HG02885 (cell line): Measurements from ENCODE around the gene GIT2.
"Not testable (repeated sequence)": the region's sequence is repeated elsewhere in the genome, so short reads cannot be mapped to it uniquely, and the experiment has no call there.

ENCODE experiments used
- ATAC-seq: cut with Tn5 transposase; IDR thresholded peaks from one replicate; pipeline ENCODE4 v1.9.1; 2021; ENCODE audit warnings: mild to moderate bottlenecking; ENCODE audit not compliant: unreplicated experiment, poor library complexity

GIT2 gene

DNA sequence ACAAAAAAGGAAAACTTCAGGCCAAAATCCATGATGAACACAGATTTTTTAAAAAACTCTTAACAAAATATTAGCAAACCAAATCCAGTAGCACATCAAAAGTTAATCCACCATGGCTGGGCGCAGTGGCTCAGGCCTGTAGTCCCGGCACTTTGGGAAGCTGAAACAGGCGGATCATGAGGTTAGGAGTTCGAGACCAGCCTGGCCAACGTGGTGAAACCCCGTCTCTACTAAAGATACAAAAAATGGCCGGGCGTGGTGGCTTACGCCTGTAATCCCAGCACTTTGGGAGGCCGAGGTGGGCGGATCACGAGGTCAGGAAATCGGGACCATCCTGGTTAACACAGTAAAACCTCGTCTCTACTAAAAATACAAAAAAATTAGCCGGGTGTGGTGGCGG lies 9.9 kb downstream of the GIT2 start:
- not testable (repeated sequence) for ATAC-seq

DNA sequence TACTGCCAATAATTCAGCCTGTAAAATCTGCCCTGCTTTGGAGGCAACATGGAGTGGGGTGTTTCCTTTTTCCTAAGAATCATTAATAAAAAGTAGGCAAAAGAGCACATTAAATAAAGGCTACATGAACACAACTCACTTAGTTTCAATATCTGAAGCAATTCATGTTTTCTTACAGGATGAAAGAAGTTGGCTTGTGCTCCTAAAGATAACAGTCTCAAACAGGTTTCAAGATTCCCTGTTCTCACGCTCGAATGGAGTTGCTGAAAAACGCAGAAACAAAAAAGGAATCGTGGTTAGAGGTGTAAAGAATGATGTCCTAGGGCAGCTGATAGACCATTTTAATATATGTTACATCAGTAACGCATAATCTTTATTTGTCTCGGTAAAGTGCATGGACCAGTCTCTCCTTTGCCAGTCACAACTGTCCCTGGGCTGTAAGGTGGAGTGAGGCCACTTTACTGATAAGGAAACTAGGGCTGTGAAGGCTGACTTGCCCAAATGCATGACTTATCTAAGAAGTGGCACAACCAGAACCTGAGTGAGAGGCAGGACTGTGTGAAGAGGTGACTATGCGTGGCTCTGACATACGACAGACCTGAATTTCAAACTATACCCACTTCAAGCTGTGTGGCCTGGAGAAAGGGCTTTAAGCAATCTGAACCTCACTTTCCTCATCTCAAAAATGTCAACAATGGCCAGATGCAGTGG lies 12.6 kb downstream of the GIT2 start:
- no peak for ATAC-seq

DNA sequence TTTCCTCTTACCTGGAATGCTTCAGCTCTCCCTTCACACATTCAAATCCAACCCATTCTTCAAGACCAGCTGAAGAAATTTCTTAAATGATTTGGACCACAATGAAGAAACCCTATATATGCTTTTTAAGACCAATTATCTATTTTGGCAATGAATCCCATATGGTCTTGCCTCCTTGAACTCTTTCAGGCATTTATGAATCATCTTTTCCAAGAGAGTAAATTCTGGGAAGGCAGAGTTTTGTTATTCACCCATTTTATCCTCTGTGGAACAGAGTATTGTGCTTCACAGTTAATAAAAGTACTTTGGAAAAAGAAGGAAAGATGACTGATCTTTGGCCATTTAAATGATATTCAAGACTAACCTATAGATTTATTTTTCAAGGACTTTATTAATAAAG lies 14.0 kb downstream of the GIT2 start:
- ATAC-seq: no peak

DNA sequence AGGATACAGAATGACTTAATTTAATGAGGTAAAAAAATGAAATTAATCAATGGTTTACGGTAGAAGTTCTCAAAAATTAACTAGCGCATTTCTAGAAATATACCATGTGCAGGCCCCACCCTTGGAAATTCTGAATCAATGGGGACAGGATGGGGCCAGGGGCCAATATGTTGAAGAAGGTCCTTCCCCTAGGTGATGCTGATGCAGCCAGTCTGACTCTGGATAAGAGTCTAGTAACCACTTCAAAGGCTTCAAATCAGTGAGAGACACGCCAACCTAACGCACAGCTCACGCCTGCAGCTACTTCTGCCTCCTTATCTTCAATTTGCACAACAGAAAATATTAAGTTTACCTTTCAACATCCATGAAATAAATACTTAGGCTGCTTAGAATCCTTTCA lies 14.9 kb downstream of the GIT2 start:
- ATAC-seq: no peak

DNA sequence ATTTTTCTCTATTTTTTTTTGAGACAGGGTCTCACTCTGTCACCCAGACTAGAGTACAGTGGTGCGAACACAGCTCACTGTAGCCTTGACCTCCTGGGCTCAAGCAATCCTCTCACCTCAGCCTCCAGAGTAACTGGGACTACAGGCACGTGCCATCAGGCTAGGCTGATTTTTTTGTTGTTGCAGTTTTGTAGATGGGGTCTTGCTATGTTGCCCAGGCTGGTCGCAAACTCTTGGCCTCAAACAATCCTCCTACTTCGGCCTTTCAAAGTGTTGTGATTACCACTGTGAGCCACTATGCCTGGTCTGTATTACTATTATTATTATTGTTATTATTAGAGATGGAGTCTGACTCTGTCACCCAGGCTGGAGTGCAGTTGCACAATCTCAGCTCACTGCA lies 23.3 kb downstream of the GIT2 start:
- ATAC-seq: no peak

DNA sequence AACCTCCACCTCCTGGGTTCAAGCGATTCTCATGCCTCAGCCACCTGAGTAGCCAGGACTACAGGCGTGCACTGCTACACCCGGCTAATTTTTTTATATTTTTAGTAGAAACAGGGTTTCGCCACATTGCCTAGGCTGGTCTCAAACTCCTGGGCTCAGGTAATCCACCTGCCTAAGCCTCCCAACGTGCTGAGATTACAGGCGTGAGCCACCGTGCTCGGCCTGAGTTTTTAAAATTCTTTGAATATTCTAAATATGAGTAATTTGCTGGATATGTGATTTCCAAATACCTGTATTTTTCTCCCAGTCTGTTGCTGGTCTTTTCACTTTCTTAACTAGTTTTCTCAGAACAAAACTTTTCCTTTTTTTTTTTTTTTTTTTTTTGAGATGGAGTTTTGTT lies 27.4 kb downstream of the GIT2 start:
- no peak for ATAC-seq

DNA sequence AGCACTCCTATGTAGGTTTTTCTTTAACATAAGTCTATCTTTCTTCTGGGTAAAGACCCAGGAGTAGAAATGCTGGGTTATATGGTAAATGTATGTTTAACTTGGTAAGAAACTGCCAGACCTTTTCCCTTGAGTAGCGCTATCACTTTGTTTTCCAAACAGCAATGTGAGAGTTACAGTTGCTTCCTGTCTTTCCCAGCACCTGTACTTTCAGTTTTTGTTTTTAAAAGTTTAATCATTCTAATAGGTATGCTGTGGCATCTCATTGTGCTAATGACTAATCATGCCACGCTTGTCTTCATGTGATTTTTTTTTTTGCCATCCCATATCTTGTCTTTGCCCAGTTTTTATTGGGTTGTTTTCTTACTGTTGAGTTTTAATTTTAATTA lies 28.1 kb downstream of the GIT2 start:
- ATAC-seq: no peak

DNA sequence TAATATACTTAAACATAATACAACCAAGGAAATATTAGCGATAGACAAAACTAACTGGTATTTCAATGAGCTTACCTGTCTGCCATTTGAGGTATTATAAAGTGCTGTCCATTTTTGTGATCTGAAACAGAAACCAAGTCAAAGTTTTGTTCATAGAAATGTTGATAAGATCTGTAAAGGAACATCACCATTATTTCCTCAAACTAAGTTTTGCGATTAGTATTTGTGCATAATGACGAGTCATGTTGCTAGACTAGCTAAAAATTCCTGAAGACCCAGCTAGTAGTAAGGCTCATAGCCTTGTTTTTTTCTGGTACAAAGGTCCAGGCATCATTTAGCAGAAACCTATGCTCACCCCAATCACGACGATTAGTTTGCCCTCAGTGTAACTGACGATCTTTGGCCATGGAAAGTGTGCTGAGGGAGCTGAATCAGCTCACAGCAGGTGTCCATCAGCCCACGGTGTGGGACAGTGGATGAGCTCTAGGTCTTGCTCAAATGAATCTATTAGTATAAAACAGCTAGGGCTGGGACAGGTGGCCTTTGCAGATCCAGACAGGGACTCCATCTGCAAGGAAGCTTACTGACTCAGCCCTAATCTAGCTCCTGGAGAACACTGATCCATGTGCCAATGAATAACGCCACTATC lies 28.7 kb downstream of the GIT2 start:
- no peak for ATAC-seq

DNA sequence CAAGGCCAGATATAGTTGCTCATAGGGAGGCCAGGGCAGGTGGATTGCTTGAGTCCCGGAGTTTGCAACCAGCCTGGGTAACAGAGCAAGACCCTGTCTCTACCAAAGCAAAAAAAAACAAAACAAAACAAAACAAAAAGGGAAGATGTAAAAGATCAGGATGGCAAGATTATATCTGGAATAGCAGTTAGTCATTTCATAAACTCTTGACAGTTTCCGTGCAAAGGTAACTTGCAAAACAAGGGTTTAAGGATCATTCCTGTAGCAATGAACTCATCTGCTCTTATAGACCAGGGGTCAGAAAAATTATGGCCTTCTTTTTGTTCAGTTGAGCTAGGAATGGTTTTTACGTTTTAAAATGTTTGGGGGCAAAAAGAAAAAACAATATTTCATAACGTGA lies 29.6 kb downstream of the GIT2 start:
- ATAC-seq: no peak

DNA sequence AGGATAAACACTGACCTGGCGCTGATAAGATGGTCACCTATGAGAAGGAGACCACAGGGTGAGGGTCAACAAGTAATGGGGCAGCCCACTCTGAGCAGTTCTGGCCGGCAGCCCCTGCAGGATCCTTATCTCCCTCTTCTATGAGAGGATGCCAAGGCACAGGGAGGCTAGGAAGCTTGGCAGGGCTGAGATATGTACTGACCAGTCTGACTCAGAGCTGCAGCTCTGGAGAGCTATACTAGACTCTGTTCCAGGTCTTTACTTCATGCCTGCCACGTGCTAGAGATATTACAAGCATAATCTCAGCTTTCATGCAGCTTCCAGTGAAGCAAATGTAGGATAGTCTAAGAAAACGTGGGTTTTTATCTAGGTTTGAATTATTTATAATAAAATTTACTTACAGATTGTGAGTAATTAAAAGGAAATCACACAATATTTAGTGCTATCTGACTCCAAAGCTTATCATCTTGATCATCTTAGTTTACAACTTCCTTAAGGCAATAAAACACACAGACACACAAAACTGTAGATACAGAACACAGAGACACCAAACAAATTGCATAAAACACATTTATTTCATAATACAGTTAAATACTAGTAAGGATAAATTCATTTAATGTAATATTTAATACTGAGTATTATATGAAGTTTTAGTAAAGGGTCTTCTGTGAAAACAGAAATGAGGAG lies 32.3 kb downstream of the GIT2 start:
- no peak for ATAC-seq

DNA sequence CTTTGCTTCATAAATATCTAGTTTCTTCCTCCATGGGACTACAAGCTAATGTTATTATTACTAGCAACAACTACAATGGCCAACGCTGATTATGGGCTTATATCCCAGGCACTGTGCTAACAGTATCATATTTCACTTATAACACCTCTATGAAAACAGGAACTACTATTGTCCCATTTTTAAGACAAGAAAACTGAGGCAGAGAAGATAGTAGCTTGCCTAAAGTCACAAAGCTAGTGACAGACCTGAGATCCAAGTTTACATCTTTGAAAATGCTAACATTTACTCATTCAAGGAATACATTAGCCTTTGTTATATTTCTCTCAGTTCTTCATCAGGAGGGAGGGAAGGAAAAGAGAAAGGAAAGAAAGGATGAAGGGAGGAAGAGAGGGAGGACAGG lies 32.8 kb downstream of the GIT2 start:
- ATAC-seq: no peak

DNA sequence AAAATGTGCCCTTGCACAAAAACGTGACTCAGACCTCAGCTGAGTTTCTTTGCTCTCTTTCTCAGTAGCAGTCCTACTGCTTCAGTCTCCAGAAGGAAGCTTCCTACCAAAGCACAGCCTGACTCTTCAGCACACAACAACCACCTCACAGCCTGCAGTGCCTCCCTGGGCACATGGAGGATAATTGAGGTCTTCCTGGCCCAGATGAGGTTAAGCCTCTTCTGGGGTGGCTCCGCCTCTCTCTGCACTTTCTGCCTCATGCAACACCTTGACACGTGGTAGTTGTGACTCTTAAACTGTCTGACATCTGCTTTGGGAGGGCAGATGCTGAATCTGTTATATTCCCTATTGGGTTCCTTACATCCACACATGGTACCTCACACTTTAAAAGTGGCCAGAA lies 33.8 kb downstream of the GIT2 start:
- no peak for ATAC-seq

DNA sequence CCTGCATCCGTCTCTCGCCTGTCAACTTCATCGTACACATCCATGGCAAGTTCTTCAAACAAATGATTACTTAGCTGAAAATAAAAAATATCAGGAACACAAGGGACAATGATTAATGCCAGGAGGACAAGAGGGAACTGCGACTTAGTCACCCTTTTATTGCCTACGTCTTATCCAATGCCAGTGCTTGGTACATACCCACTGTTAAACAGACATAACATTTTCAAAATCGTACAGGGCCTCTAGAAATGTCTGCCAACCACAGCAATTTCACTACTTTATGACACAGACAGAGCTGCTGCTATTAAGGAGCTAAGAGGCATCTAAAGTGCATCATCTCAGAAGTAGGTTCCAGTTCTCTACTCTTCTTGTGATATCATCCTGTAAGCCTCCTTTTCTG lies 34.6 kb downstream of the GIT2 start:
- no peak for ATAC-seq

DNA sequence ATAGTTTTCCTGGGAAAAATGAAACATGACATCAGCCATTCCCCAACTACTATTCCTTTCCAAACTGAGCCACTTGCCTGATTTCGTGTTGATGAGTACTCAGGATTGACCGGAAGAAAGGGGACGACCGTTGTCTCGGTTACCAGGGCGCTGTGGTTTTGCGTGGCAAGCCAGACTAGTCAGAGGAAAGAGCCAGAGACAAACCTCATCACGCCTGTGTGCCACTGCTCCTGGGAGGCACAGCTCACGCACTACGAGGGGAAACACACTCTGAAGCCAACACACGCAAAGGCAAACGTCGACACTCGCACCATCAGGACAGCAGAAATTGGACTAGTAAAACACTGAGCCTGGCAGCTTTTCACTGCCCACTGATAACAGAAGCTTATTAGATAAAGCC lies 35.0 kb downstream of the GIT2 start:
- no peak for ATAC-seq

DNA sequence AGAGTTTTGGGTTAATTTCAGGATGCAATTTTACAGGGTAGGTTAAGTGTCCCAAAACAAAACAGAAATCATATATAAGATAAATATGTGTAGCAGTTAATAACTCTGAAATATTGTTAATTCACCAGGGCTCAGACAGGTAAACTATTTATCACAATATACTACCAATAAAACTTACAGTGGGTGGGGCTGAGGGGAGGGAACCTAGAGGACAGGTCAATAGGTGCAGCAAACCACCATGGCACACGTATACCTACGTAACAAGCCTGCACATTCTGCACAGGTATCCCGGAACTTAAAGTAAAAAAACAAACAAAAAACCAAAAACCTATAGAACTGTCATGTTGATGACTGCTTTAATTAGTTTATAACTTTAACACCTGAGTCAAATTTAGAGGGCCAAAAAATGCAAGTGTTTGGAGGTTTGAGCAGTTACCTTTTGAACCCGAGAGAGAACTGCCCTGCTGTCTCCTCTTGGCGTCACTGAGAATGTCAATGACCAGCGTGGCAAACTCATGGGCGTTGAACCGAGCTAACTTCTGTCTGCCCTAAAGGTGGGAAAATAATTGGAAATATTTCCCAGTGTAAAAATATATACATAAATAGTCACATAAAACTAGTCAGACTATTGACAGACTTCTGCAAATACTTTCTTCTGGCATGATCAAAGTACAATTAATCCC lies 36.6 kb downstream of the GIT2 start:
- ATAC-seq: no peak

DNA sequence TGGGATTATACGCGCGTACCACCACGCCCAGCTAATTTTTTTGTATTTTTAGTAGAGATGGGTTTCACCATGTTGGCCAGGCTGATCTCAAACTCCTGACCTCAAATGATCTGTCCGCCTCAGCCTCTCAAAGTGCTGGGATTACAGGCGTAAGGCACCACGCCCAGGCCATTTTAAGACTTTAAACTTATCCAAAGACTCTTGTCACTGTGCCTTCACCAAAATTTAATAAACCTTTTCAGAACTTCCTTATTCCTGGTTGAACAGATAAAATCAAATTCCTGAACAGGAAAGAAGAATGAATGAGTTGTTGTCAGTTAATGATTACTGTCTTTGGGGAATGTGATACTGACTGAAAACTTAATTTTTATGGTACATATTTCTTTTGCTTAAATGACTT lies 37.8 kb downstream of the GIT2 start:
- no peak for ATAC-seq

DNA sequence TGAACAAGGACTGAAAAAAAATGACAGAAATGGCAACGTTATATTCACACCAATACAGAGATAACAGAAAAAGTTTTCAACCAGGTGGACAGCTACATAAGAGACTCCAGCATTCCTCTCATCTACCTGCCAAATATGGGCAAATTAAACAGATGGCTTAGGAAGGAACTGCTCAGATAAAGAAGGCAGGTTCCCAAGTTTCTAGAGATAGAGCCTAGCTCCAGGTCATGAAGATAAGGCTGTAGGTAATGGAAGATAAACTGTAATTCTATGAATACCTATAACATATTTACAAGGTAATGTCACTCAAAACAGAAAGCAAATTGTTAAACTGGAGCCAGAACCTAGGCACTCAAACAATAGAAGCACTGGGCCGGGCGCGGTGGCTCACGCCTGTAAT lies 42.5 kb downstream of the GIT2 start:
- no peak for ATAC-seq

DNA sequence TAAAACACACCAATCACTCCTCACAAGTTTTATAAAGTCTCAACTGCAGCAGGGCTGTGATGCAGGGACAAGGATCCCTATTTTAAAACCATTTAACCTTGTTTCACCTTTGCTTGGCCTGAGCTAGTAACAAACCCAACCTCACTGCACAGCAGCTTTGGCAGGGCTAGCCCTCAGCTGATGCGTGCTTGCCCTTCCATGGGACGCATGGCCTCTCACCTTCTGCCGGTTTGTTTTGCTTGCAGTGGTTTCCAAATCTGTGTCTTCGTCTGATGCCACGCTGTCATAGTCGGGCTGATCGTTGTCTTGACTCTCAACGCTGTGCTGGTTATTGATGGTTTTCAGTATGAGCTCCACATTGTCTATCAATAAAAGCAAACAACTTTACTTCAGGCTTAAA lies 43.3 kb downstream of the GIT2 start:
- no peak for ATAC-seq

DNA sequence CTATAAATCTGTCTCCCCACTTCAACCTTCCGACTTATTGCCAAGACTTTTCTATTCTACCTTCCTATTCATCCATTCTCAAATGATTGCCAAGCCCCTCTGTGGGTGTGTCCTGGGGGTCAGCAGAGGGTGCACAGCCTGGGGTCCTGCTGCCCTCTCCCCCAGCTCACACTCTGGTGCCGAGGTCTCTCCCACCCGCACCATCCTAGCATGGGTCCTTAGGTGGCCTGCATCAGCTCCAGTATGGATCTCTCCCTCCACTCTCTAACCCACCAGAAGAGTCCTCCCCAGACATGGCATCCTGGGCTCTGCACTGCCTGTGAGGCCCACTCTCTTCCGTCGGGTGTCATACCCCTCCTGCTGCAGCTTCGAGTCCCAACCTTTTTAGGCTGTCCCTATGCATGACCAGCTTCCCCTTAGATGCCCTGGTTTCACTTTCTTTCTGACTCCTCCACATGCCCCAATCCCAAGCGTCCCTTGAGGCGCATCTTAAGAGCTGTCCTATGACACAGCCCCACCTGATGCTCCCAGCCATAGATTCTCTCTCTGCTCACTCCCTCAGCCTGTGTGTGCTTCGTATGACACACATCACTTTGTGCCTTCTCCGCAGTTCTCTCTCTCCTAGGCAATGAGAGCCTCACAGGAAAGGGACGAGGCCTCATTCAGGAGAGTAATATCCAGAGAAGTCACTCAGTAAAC lies 43.9 kb downstream of the GIT2 start:
- ATAC-seq: no peak

DNA sequence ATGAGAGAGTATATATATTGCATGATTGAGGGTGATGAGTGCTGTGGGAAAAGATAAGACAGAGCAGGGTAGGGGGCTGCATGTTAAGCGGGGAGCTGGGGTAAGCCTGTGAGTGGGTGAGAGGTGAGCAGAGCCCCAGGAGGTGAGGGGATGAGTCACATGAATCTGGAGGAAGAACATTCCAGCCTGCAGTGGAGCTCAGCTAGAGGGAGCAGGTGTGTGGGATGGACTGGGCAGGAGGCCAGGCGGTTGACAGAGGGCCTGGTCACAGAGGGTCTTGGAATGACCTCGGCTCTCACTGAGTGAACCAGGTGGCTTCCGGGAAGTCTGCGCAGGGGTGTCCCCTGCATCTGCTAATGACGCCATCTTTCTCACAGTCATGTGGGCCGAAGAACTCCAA lies 44.4 kb downstream of the GIT2 start:
- no peak for ATAC-seq

DNA sequence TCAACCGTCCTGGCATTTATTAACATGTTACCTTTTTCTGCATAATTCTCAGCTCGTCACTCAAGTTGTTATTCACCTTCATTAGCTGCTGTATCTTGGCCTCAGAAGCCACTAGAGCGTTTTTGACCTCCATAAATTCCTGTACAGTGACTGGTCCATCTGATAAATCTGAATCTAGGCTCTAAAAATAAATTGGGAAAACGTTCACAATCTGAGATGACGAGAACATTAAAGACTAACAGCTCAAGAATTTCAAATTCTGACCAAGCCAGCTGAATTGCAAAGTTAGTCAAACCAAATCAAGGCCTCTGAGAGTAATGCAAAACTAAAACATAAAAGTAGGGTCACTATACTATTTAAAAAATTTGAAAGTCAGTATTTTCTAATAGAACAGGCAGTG lies 45.0 kb downstream of the GIT2 start:
- no peak for ATAC-seq
